Upper lobe of right lung (tissue), 1 donor: ENCODE measurements around the gene TULP3. TPM values are rescaled to one million over a fixed set of nuclear protein-coding genes. Genes with fewer than 3 reads are reported as not detected.

ENCODE experiments used
- ATAC-seq: fragments of 200-7000 bp; cut with Tn5 transposase; one replicate; pipeline ENCODE4 v1.9.1; 2020; ENCODE audit warnings: mild to moderate bottlenecking, moderate library complexity
- DNase-seq: peaks from one replicate; pipeline ENCODE4 v3.0.0-alpha.2; 2020
- H3K27ac ChIP-seq: fragments of 200-600 bp; one replicate; pipeline ENCODE4 v1.8.0; 2022
- H3K27me3 ChIP-seq: fragments of 200-600 bp; one replicate; pipeline ENCODE4 v1.8.0; 2022; ENCODE audit warnings: mild to moderate bottlenecking
- H3K36me3 ChIP-seq: fragments of 200-600 bp; one replicate; pipeline ENCODE4 v1.8.0; 2022
- H3K4me1 ChIP-seq: fragments of 200-600 bp; one replicate; pipeline ENCODE4 v1.8.0; 2022
- H3K4me3 ChIP-seq: fragments of 200-600 bp; one replicate; pipeline ENCODE4 v1.8.0; 2022; ENCODE audit warnings: mild to moderate bottlenecking
- H3K9me3 ChIP-seq: fragments of 200-600 bp; one replicate; pipeline ENCODE4 v1.8.0; 2022
- CTCF ChIP-seq: fragments of 200-600 bp; IDR thresholded peaks from one replicate; pipeline ENCODE4 v1.8.0; 2022; ENCODE audit warnings: antibody characterized with exemption
- intact Hi-C: fragments of 100-400 bp; cut with DNase I; formaldehyde crosslinking; loops from one replicate; pipeline ENCODE4 v1.11.0; 2022
- total RNA-seq: library from RNA; stranded (reverse); fragmentation: NEBNext Ultra II Directional; extraction: Animal tissue kit (Norgen Biotek cat#: 25700); gene quantifications from one replicate; pipeline ENCODE4 v1.2.1, GENCODE V29; 2021
- donor health status: DM: no; HTN: yes; CAD: no; lungs with severe emphysema.

The TULP3 gene
- total RNA-seq, 1 donor from 2014 or later, result 16.3 TPM

GRCh38 chr12:2955888-2956287 lies 65.2 kb downstream of the TULP3 start:
- Histone ChIP-seq H3K4me3 (no peak overlapping the region), H3K27ac (no peak overlapping the region), H3K36me3 (no peaks in the 10 kb centered on the region), H3K4me1 (peaks cover 14% of the 10 kb centered on the region), H3K9me3 (no peaks in the 10 kb centered on the region), H3K27me3 (no peaks in the 10 kb centered on the region)
- no peak for TF ChIP-seq CTCF
- ATAC-seq, result no peak
- DNase-seq, result no peak
- intact Hi-C loops, result no loop called here

- DNase-seq (no peak), ATAC-seq (no peak)
- intact Hi-C loops, result no loop called here
- Histone ChIP-seq H3K9me3 (no peaks in the 10 kb centered on the region), H3K4me1 (peaks cover 14% of the 10 kb centered on the region), H3K4me3 (peak overlapping the region; percentile 62), H3K36me3 (no peaks in the 10 kb centered on the region), H3K27ac (peak overlapping the region; percentile 78), H3K27me3 (no peaks in the 10 kb centered on the region)
- no peak for TF ChIP-seq CTCF
These were observed 67.2 kb downstream of the TULP3 start for GRCh38 chr12:2957816-2958431.

- H3K27me3 ChIP-seq, result no peaks in the 10 kb centered on the region
- intact Hi-C loops, result no loop called here
- peak overlapping the region; percentile 78 for H3K27ac ChIP-seq
- no peaks in the 10 kb centered on the region for H3K9me3 ChIP-seq
- ATAC-seq, result peak; percentile 85
- peak; percentile 86 for DNase-seq
- no peak for TF ChIP-seq CTCF
- H3K4me3 ChIP-seq, result peak overlapping the region; percentile 62
- no peaks in the 10 kb centered on the region for H3K36me3 ChIP-seq
- peaks cover 14% of the 10 kb centered on the region for H3K4me1 ChIP-seq
These were observed 67.9 kb downstream of the TULP3 start for GRCh38 chr12:2958432-2959191.

- DNase-seq (peak; percentile 91), ATAC-seq (peak; percentile 86)
- Histone ChIP-seq H3K9me3 (no peaks in the 10 kb centered on the region), H3K36me3 (no peaks in the 10 kb centered on the region), H3K27ac (peak within 1 kb of the TSS; percentile 81), H3K27me3 (no peaks in the 10 kb centered on the region), H3K4me3 (peak within 1 kb of the TSS; percentile 62), H3K4me1 (peaks cover 14% of the 10 kb centered on the region)
- no peak for TF ChIP-seq CTCF
- intact Hi-C loops, result no loop called here
These were observed 68.5 kb downstream of the TULP3 start, which contains the start of gene TEAD4 for GRCh38 chr12:2959192-2959504. TSS of gene TEAD4 (plus strand) at chr12:2959397.

GRCh38 chr12:2959505-2960389 lies 69.1 kb downstream of the TULP3 start:
- peak overlapping the region; percentile 62 for H3K4me3 ChIP-seq
- no peaks in the 10 kb centered on the region for H3K36me3 ChIP-seq
- peak overlapping the region; percentile 81 for H3K27ac ChIP-seq
- DNase-seq (peak; percentile 82), ATAC-seq (peak; percentile 66)
- peaks cover 15% of the 10 kb centered on the region for H3K4me1 ChIP-seq
- H3K27me3 ChIP-seq, result no peaks in the 10 kb centered on the region
- no peak for TF ChIP-seq CTCF
- intact Hi-C loops, result no loop called here
- no peaks in the 10 kb centered on the region for H3K9me3 ChIP-seq
